Heart left ventricle (tissue), 16 donors: Measurements from ENCODE around the gene S1PR2. TPM values are rescaled to one million over a fixed set of nuclear protein-coding genes. Genes with fewer than 3 reads are reported as not detected.

Source experiments
- ATAC-seq, 4 donors: fragments of 200-7000 bp; cut with Tn5 transposase; one replicate each; pipeline ENCODE4 v1.9.1; 2020 to 2022; ENCODE audit warnings: moderate library complexity in 4 of 4, mild to moderate bottlenecking in 3 of 4, moderate number of reproducible peaks in 1 of 4
- DNase-seq, 5 donors: peaks; one replicate each; pipeline ENCODE4 v3.0.0-alpha.2; 2020
- H3K27ac ChIP-seq, 12 donors: fragments of 200-600 bp; sonication (generic) in 4 of 12; one replicate each; pipeline versions ENCODE4 v1.5.0 to v1.8.0; 2016 to 2022; ENCODE audit warnings: mild to moderate bottlenecking in 2 of 12
- H3K27me3 ChIP-seq, 9 donors: fragments of 200-600 bp; sonication (generic) in 2 of 9; one replicate each; pipeline versions ENCODE4 v1.5.1 to v1.8.0; 2016 to 2022; ENCODE audit warnings: mild to moderate bottlenecking in 3 of 9
- H3K36me3 ChIP-seq, 9 donors: fragments of 200-600 bp; sonication (generic) in 2 of 9; one replicate each; pipeline versions ENCODE4 v1.5.0 to v1.8.0; 2018 to 2022; ENCODE audit warnings: mild to moderate bottlenecking in 2 of 9
- H3K4me1 ChIP-seq, 12 donors: fragments of 200-600 bp; sonication (generic) in 4 of 12; one replicate each; pipeline versions ENCODE4 v1.5.0 to v1.8.0; 2016 to 2022; ENCODE audit warnings: mild to moderate bottlenecking in 3 of 12
- H3K4me3 ChIP-seq, 12 donors: fragments of 200-600 bp; sonication (generic) in 4 of 12; one replicate each; pipeline versions ENCODE4 v1.5.0 to v1.8.0; 2017 to 2022; ENCODE audit warnings: mild to moderate bottlenecking in 9 of 12, moderate library complexity in 4 of 12
- H3K9me3 ChIP-seq, 12 donors: fragments of 200-600 bp; sonication (generic) in 4 of 12; one replicate each; pipeline versions ENCODE4 v1.5.0 to v1.8.0; 2016 to 2022; ENCODE audit warnings: mild to moderate bottlenecking in 1 of 12
- POLR2A ChIP-seq, 2 donors: fragments of 450-650 bp; IDR thresholded peaks; one replicate each; pipeline ENCODE4 v1.6.1; 2017; ENCODE audit warnings: antibody characterized with exemption in 2 of 2, mild to moderate bottlenecking in 2 of 2, moderate library complexity in 2 of 2
- WGBS, 4 donors: extraction: QIAGEN DNeasy Blood & Tissue Kit in 2 of 4; methylation state at CpG; one replicate each; pipeline versions ENCODE4 v1.1.5 to v1.1.7; 2013 to 2018; 5-methylcytosine and 5-hydroxymethylcytosine counted together
- intact Hi-C, 10 donors: fragments of 100-400 bp; cut with DNase I; formaldehyde crosslinking; loops; one replicate each; pipeline versions ENCODE4 v1.11.1 to v1.14.2; 2022
- polyA plus RNA-seq, 2 donors: library from polyadenylated mRNA; stranded (reverse); fragments of 200-250 nt; gene quantifications; one replicate each; pipeline ENCODE4 v1.2.3, GENCODE V29; 2013
- total RNA-seq, 9 donors: library from RNA; depleted of rRNA in 2 of 9; stranded (reverse); fragments of >200 nt in 2 of 9; fragmentation: NEBNext Ultra II Directional in 3 of 9; extraction: Animal tissue kit (Norgen Biotek cat#: 25700) in 3 of 9; gene quantifications; one replicate each; pipeline versions ENCODE4 v1.1.0 to v1.2.4, GENCODE V29; 2016 to 2023
- TF ChIP-seq, protein P1 (sequence below), 12 donors: fragments of 200-600 bp; sonication (generic) in 4 of 12; IDR thresholded peaks; one replicate each; pipeline versions ENCODE4 v1.5.0 to v1.8.0; 2018 to 2022; ENCODE audit warnings: antibody characterized with exemption in 12 of 12, mild to moderate bottlenecking in 5 of 12
- donor health status: ischemic (EF 13 %, LVEDD 7.1; RV severe dilation, severe dysfunction).
- donor health status: healthy with polysubstance abuse.
- donor health status: DM: no; HTN: yes; CAD: no.
- donor health status: DM: no; HTN: no; CAD: no.
- donor health status: ischemic (EF 25% LVEDD 6.9; RV normal size, moderate dysfunction).
- donor health status: ischemic (EF 25% LVEDD 5.7; RV mildly dilated, moderate dysfunction).
- donor health status: healthy.
- donor health status: DM: yes; HTN: yes; CAD: no.
- donor health status: ischemic (EF 35%, LVEDD 5.7; RV mildly dilated, moderate dysfunction).
- donor health status: nonischemic (EF 11% LVEDD 7.7; RV severe dilation, severe dysfunction).
- donor health status: DM: yes; HTN: yes; CAD: no.
- donor health status: PGD.
- donor health status: ischemic (EF 29% LVEDD 5.4; RV normal size, mild dysfunction).
- donor health status: nonischemic (EF 23%, LVEDD 6.1; RV moderate dilation, normal function).

S1PR2 gene
- total and polyA plus RNA-seq, 11 donors, result 1.0 to 14.2 (median 4.3) TPM

DNA sequence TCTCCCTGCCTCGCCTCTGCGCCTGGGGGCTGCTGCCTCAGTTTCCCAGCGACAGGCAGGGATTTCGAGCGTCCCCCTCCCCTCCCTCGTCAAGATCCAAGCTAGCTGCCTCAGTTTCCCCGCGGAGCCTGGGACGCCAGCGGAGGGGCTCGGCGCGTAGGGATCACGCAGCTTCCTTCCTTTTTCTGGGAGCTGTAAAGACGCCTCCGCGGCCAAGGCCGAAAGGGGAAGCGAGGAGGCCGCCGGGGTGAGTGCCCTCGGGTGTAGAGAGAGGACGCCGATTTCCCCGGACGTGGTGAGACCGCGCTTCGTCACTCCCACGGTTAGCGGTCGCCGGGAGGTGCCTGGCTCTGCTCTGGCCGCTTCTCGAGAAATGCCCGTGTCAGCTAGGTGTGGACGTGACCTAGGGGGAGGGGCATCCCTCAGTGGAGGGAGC, 39.1 kb upstream of the S1PR2 start:
- TF ChIP-seq POLR2A (IDR thresholded peaks at IDR 0.05), result no peak
- TF ChIP-seq, protein P1, sequence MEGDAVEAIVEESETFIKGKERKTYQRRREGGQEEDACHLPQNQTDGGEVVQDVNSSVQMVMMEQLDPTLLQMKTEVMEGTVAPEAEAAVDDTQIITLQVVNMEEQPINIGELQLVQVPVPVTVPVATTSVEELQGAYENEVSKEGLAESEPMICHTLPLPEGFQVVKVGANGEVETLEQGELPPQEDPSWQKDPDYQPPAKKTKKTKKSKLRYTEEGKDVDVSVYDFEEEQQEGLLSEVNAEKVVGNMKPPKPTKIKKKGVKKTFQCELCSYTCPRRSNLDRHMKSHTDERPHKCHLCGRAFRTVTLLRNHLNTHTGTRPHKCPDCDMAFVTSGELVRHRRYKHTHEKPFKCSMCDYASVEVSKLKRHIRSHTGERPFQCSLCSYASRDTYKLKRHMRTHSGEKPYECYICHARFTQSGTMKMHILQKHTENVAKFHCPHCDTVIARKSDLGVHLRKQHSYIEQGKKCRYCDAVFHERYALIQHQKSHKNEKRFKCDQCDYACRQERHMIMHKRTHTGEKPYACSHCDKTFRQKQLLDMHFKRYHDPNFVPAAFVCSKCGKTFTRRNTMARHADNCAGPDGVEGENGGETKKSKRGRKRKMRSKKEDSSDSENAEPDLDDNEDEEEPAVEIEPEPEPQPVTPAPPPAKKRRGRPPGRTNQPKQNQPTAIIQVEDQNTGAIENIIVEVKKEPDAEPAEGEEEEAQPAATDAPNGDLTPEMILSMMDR (IDR thresholded peaks at IDR 0.05), result no peak
- Histone ChIP-seq H3K36me3 (peaks cover 0 to 16% (median 6%) of the 10 kb centered on the region in 9 donors), H3K27ac (peak overlapping the region; percentile 69 to 99 (median 88)), H3K4me3 (peak overlapping the region; percentile 19 to 78 (median 60)), H3K27me3 (peaks cover 0 to 23% (median 3%) of the 10 kb centered on the region in 9 donors), H3K9me3 (no peaks in the 10 kb centered on the region), H3K4me1 (peaks cover 0 to 75% (median 17%) of the 10 kb centered on the region in 12 donors)
- 2 to 3% (median 3%) methylated on average over 16 to 37 of the region's 37 CpGs for WGBS, 4 donors
- intact Hi-C loops, result loop anchor here in 4 of 10 donors (1.0 to 5.0 kb wide), 3 partner anchors 62 to 64 kb away; partner anchors contain the start of gene RAVER1 (in 3 of the 4)
- ATAC-seq (peak; percentile 15 to 66 (median 58)), DNase-seq (peak; percentile 72 to 91 (median 80))

DNA sequence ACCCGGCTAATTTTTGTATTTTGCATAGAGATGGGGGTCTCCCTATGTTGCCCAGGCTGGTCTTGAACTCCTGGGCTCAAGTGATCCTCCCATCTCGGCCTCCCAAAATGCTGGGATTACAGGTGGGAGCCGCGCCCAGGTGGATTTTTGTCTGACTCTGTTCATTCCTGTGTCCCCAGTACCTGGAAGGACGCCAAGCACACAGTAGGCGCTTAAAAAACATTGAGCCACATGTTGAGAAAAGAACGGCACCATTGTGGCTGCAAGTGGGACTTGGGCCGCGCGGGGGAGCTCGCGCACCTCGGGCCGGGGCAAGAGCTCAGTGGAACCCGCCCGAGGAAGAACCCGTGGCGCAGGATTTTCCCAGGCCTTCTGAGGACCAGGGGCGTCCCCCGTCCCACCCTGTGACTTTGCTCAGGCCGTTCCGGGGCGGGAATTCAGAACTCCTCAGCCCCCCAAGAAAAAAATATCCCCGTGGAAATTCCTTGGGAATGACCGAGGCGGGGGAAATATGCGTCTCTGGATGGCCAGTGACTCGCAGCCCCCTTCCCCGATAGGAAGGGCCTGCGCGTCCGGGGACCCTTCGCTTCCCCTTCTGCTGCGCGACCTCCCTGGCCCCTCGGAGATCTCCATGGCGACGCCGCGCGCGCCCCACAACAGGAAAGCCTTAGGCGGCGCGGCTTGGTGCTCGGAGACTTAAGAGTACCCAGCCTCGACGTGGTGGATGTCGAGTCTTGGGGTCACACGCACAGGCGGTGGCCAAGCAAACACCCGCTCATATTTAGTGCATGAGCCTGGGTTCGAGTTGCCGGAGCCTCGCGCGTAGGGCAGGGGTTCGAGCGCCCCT, 38.4 kb upstream of the S1PR2 start:
- peaks cover 0 to 73% (median 17%) of the 10 kb centered on the region in 12 donors for H3K4me1 ChIP-seq
- peak; percentile 79 to 88 (median 84) for ATAC-seq
- H3K9me3 ChIP-seq, result no peaks in the 10 kb centered on the region
- peak overlapping the region; percentile 19 to 78 (median 60) for H3K4me3 ChIP-seq
- no peak for TF ChIP-seq POLR2A (IDR thresholded peaks at IDR 0.05)
- TF ChIP-seq, protein P1 (IDR thresholded peaks at IDR 0.05), result peak; percentile 94 to 98 (median 96)
- WGBS, 4 donors, result 3 to 5% (median 4%) methylated on average over 44 to 59 of the region's 59 CpGs
- H3K36me3 ChIP-seq, result peaks cover 0 to 9% (median under 1%) of the 10 kb centered on the region in 9 donors
- H3K27ac ChIP-seq, result peak overlapping the region; percentile 69 to 99 (median 88)
- intact Hi-C loops, result loop anchor here (1.0 to 5.0 kb wide), 7 partner anchors 63 to 121 kb away; partner anchors contain the start of gene RAVER1 (in 3 of the 10)
- DNase-seq, result peak; percentile 87 to 94 (median 90)
- H3K27me3 ChIP-seq, result peaks cover 0 to 23% (median 3%) of the 10 kb centered on the region in 9 donors

DNA sequence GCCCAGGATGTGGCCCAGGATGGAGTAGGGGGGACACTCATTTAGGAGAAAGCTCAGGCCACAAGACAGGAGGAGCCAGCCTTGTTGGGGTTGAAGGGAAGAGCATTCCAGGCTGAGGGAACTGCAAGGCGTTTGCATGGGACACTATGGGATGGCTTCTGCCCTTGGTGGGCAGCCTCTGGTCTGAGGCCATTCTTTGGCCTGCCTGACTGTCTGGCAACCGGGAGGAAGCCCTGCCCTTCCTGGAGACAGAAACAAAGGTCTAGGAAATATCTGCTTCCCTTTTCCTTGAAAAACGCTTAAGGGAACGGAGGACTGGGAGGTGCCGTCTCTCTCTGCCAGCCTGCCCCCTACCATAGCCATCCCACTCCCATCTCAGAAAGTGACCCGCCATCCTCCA, 36.9 kb upstream of the S1PR2 start:
- 56 to 66% (median 62%) methylated on average over 6 of the region's 6 CpGs for WGBS, 4 donors
- ATAC-seq (peak; percentile 13 to 42 (median 33)), DNase-seq (peak in 2 of 5 donors; percentile 46 to 69)
- Histone ChIP-seq H3K27ac (peak overlapping the region; percentile 60 to 99 (median 86)), H3K9me3 (no peaks in the 10 kb centered on the region), H3K4me1 (peaks cover 0 to 59% (median 17%) of the 10 kb centered on the region in 12 donors), H3K4me3 (no peak overlapping the region), H3K36me3 (peaks cover 0 to 4% (median 0%) of the 10 kb centered on the region in 9 donors), H3K27me3 (peaks cover 0 to 23% (median 3%) of the 10 kb centered on the region in 9 donors)
- TF ChIP-seq, protein P1 (IDR thresholded peaks at IDR 0.05), result no peak
- intact Hi-C loops, result loop anchor here in 3 of 10 donors (2.0 kb wide), 2 partner anchors 121 to 123 kb away; no protein-coding TSS in a partner anchor

DNA sequence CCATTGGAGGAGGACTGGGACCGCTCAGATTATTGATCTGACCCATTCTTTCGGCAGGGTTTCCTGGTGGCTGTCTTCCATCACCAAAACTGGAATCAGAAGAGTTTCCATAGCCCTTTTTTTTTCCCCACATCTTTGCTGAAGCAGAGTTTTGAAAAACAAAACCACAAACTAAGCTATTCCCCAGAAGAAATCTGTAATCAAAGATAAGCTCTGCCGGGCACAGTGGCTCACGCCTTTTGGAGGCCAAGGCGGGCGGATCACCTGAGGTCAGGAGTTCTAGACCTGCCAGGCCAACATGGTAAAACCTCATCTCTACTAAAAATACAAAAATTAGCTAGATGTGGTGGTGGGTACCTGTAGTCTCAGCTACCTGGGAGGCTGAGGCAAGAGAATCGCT, 35.6 kb upstream of the S1PR2 start:
- intact Hi-C loops, result no loop called here
- Histone ChIP-seq H3K27ac (peak overlapping the region in 5 of 12 donors; percentile 77 to 95 (median 87)), H3K9me3 (no peaks in the 10 kb centered on the region), H3K36me3 (no peaks in the 10 kb centered on the region), H3K4me3 (no peak overlapping the region), H3K4me1 (peaks cover 0 to 47% (median 15%) of the 10 kb centered on the region in 12 donors), H3K27me3 (peaks cover 0 to 20% (median 3%) of the 10 kb centered on the region in 9 donors)
- TF ChIP-seq, protein P1 (IDR thresholded peaks at IDR 0.05), result no peak
- TF ChIP-seq POLR2A (IDR thresholded peaks at IDR 0.05), result no peak
- WGBS, 4 donors, result 78 to 82% (median 81%) methylated on average over 7 of the region's 7 CpGs
- ATAC-seq (no peak), DNase-seq (no peak)
